GM03348 (cell line): ENCODE data around the gene TMEM259.

Experiments
- DNase-seq: peaks from one replicate; pipeline ENCODE4 v3.0.0; 2012; ENCODE audit warnings: low spot score

Gene TMEM259

GRCh38 chr19:960601-960938 is 60.4 kb downstream of the TMEM259 start:
- DNase-seq: no peak

- no peak for DNase-seq
Measured at GRCh38 chr19:960020-960419, 60.9 kb downstream of the TMEM259 start.
